Measurements from ENCODE around the gene SRPK2.

- TF ChIP-seq CTCF (IDR thresholded peaks at IDR 0.05) (no peak), POLR2A (IDR thresholded peaks at IDR 0.05; ENCODE audit: low read depth) (no peak), EP300 (IDR thresholded peaks at IDR 0.05) (no peak)
These were observed 235.2 kb downstream of the SRPK2 start for GRCh38 chr7:105153531-105153930.
